ENCODE measurements around the gene SRM.
"Not testable (repeated sequence)": the region's sequence is repeated elsewhere in the genome, so short reads cannot be mapped to it uniquely, and the experiment has no call there.

Gene SRM

GRCh38 chr1:11099310-11100148, 39.7 kb upstream of the SRM start, which contains the start of gene EXOSC10:
Gene EXOSC10 (minus strand): TSS chr1:11099869. CDS start chr1:11099831, 38 bp downstream.
- DNase-seq (ENCODE audit: low read depth), result peak; percentile 89
- H3K4me3 ChIP-seq (ENCODE audit: low read length), result peak within 1 kb of the TSS; percentile 88
- TF ChIP-seq CTCF (IDR thresholded peaks at IDR 0.05; ENCODE audit: insufficient read depth, low read depth, low read length, missing control alignments), result no peak

- DNase-seq (ENCODE audit: low read depth), result no peak
- peak overlapping the region; percentile 88 for H3K4me3 ChIP-seq (ENCODE audit: low read length)
- no peak for TF ChIP-seq CTCF (IDR thresholded peaks at IDR 0.05; ENCODE audit: insufficient read depth, low read depth, low read length, missing control alignments)
Measured at GRCh38 chr1:11098931-11099309, 39.1 kb upstream of the SRM start.

GRCh38 chr1:11083784-11084183, 24.0 kb upstream of the SRM start:
- not testable (repeated sequence) for DNase-seq (ENCODE audit: low read depth); H3K4me3 ChIP-seq (ENCODE audit: low read length)

GRCh38 chr1:11080931-11081330, 21.1 kb upstream of the SRM start:
- H3K4me3 ChIP-seq (ENCODE audit: low read length), result no peak overlapping the region
- TF ChIP-seq CTCF (IDR thresholded peaks at IDR 0.05; ENCODE audit: insufficient read depth, low read depth, low read length, missing control alignments), result no peak
- DNase-seq (ENCODE audit: low read depth), result no peak

- no peak for TF ChIP-seq CTCF (IDR thresholded peaks at IDR 0.05; ENCODE audit: insufficient read depth, low read depth, low read length, missing control alignments)
- DNase-seq (ENCODE audit: low read depth), result no peak
- H3K4me3 ChIP-seq (ENCODE audit: low read length), result no peak overlapping the region
Measured at GRCh38 chr1:11078631-11079030, 18.8 kb upstream of the SRM start.

- not testable (repeated sequence) for DNase-seq (ENCODE audit: low read depth); H3K4me3 ChIP-seq (ENCODE audit: low read length)
Measured at GRCh38 chr1:11073398-11073797, 13.6 kb upstream of the SRM start.

GRCh38 chr1:11072216-11072917, 12.5 kb upstream of the SRM start:
- no peak overlapping the region for H3K4me3 ChIP-seq (ENCODE audit: low read length)
- TF ChIP-seq CTCF (IDR thresholded peaks at IDR 0.05; ENCODE audit: insufficient read depth, low read depth, low read length, missing control alignments), result no peak
- no peak for DNase-seq (ENCODE audit: low read depth)

All from epithelial cell of esophagus (primary cell).